COLO829 (cell line): Measurements from ENCODE around the gene ROS1.

Experiments used
- DNase-seq: peaks from one replicate; pipeline ENCODE4 v3.0.0; 2012; ENCODE audit warnings: low spot score

ROS1 gene

DNA sequence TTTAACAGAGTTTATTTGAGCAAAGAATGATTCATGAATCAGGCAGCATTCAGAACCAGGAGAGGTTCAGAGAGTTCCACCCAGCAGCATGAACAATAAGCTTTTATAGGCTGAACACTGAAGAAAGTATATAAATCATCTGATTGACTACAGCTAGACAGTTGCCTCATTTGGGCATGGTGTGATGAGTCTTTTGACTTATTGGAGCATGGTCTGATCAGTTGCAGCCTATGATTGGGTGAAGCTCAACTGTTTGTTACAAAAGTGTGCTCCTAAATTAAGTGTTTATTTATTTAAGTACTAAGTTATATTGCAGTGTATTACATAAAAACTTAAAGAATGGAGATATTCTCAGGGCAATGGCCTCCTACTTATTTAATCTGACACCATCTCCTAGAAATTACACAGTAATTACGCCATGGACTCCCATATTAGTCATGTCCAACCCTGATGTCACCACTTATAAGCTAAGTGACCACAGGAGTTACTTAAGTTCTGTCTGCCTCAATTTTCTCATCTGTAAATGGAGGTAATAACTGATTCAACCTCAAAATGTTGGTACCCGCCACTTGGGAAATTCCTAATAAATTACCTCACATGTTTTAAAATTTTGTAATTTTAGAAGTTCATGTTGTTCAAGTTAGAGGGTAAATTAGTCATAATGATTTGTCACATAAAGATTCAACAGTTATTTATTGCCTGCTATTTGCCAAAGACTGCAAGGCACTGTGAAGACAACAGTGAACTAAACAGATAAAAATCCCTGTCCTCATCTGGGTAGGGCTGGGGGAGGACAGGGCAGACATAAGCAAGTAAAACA, 15.2 kb upstream of the ROS1 start:
- DNase-seq: no peak

DNA sequence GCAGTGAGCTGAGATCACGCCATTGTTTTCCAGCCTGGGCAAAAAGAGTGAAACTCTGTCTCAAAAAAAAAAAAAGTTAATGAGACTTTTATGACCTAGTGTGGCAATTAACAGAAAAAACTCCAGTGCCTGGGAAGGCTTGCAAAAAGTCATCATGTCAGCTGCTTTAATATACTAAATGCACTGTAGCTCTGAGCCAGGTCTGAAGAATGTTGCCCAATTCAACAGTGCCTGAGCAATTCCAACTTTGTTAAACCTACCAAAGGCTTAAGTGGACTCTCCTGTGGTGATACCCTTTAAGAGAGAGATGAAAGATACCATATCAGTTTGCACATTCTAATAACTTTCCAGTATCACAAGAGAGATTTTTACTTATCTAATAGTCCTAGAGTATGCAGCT, 6.5 kb upstream of the ROS1 start:
- no peak for DNase-seq

DNA sequence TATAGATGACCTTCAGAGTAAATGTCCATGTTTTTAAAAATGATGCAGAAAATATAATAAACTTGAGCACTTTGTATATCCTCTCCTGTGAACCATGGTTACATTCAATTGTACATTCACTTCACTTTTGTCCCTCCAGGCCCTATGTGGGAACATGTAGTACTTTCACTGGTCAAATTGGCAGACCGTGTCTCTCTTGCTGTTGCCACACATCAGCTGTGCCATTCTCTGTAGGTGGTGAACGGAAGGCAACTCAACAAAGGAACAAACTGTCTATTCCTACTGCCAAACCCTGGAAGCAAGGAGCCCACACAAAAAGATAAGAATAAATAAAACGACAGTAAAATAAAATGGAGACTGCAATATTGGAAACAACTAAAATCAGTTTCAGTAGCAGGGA, 2.0 kb downstream of the ROS1 start:
- DNase-seq: no peak

- DNase-seq: no peak
These were observed 7.4 kb downstream of the ROS1 start for GRCh38 chr6:117418320-117418719.

GRCh38 chr6:117417851-117418250, 7.9 kb downstream of the ROS1 start:
- no peak for DNase-seq

- no peak for DNase-seq
These were observed 11.0 kb downstream of the ROS1 start for GRCh38 chr6:117414770-117415169.

DNA sequence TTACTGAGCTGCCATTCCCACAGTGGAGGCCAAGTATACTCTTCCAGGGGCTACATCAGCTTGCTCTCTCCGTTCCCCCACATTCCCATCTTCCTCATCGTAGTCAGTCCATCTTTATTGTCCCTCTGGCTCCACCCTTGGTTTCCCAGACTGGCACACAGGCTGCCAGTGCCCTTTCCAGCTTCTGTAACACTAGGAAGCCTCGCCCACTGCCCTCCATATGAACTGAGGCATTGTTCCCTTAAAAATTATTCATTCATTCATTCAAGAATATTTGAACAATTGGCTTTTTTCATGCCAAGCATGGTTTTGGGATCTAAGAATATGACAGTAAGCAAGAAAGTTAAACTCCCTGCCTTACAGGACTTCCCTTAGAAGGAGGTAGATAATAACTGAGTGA, 14.3 kb downstream of the ROS1 start:
- peak; percentile 46 for DNase-seq

GRCh38 chr6:117409863-117410262, 15.9 kb downstream of the ROS1 start:
- DNase-seq: no peak

GRCh38 chr6:117409420-117409819, 16.3 kb downstream of the ROS1 start:
- DNase-seq: no peak

DNA sequence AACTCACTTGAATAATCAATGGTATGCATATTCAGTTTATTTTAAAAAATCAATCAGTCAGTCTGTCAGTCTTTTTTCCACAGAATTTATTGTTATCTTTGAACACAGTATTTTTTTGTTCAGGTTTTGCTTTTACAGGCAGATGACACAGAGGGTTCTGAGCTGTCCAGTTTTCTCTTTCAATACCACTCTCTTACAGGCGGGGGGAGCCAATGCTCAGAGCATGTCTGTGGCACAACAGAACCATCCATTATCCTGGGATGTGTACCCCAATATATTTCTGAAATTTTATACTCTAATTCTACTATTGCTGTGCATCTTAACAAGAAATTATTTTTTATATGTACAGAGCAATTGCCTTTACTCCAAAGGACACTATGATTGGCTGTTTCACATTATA, 21.2 kb downstream of the ROS1 start:
- DNase-seq: no peak

DNA sequence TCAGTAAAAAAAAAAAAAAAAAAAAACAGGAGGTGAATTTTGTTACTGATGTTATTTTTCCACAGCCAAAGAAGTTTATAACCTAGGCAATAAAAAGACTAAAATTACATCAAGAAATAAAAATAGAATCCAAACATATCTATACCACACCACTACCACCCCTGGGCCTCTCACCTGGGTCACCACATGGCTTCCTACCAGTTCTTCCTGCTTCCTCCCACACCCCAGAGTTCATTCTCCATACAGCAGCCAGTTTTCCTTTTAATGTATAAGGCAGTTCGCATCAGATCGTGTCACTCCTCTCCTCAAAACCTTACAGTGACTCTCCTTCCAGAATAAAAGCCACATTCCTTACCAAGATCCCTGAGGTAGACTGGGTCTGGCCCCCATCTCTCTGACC, 23.9 kb downstream of the ROS1 start:
- DNase-seq: no peak

GRCh38 chr6:117399924-117400323, 25.8 kb downstream of the ROS1 start:
- DNase-seq: peak; percentile 16

DNA sequence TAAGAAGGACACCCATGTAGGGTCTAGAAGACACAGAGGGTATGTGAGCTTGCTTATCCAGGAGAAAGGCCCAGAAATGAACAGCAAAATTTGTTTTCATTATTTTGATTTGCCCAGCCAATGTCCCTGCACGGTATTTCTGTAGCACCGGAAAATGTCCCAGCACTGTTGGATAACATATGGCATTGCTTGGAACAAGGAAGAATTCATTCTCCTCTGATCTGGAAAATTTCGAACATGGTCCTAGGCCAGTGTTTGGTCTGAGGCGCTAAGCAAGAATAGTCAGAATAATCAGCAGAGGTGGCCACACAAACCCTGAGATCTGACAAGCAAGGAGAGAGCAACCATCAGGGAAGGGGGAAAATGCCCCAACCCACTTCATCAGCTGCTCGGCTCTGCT, 26.6 kb downstream of the ROS1 start:
- DNase-seq: no peak

- DNase-seq: no peak
These were observed 28.1 kb downstream of the ROS1 start for GRCh38 chr6:117397536-117398227.

- DNase-seq: no peak
These were observed 29.5 kb downstream of the ROS1 start for GRCh38 chr6:117396228-117396627.

DNA sequence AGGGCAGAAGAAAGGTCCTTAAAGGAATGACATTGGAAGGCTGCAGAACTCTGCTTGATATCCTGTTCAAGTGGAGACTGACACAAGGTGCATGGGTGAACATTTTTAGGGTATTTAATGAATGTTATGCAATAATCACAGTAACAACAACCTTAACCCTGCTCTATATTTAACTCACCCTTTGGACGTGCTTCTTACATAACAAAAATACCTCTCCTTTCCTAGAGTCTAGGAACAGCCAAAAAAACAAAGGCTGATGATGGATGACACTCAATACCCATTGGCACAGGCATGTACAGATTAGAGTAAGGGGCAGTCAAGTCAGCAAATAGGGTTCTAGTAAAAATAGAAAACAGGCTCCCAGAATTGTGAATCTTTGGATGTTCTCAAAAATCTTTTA, 30.6 kb downstream of the ROS1 start:
- no peak for DNase-seq

DNA sequence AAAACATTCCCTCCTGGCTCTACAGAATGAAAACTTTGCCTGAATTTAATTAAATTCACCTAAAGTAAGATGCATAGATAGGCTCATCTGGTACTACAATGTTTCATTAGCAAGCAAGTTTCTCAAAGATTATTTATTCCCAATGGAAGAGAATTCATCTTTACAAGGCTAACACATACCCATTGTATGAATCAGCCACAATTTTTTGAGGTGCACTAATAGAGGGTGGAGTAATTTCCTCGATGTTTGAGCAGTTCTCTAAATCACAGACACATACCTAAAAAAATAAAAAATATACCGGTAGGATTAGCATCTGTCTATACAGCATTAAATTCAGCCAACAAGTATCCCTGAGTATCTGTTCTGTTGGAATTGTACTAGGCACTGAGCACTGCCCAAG, 32.7 kb downstream of the ROS1 start:
- DNase-seq: no peak

DNA sequence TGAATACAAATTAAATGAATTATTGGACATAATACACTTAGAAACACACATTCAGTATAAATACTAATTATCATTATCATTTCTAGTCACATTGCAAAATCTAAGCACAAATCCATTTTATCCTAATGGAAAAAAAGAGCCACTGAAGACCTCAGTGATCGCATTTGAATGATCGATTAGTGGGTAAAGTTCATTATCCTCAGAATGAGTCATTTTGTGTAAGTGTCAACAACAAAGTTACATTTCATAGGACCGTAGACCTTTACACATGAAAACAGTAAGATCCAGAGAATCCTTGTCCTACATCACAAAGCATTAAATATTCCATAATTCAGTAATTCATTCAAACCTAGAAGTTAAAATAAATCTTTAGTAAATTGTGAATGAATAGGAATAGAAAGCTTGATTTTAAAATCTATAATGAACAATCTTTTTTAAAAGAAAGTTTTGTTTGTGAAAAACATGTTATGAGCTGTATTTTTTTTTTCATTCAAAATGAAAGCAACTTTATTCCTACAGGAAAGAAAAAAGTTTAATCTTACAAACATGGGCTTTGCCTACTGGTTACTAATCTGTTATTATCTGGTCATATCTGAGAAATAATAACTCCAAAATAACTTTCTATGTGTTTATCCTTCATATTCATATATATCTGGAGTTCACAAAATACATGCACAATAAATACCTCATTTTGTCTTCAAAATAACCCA, 33.7 kb downstream of the ROS1 start:
- DNase-seq: no peak

DNA sequence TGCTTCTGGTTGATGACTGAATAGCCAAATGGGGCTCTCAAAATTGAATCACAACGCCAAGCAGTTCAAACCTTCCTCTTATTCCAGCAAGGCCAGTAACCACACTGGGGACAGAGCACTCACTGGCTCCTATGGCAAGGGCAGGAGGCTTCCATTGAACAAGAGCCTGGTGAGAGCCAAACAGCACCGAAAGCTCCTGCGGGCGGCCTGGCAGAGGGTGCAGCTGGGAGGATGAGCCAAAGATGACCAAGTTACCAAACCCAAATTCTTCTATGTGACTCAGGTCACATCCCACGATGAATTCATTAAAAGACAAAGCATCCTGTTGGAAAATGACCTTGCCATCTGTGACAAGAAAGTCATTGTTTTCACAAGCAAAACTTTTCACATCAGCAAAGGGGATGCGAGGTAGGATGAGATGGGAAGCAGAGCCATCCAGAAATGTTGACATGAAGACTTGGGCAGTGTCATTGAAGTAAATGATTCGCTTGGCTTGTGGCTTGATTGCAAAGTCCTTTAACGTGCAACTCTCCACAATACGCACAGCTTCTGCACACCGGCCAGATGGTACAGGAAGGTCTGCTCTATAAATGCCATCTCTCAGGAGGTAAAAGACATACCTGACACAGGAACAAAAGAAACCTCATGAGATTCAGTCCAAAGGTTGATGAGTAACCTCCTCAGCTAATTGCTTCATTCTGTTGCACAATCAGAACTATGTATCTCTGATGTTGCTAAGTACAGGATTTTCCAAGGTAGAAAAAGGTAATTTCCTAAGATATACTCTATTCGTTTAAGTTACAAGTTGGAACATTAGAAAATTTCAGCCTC, 36.3 kb downstream of the ROS1 start:
- DNase-seq: no peak

GRCh38 chr6:117387454-117387974, 38.2 kb downstream of the ROS1 start:
- DNase-seq: no peak

- no peak for DNase-seq
These were observed 41.1 kb downstream of the ROS1 start for GRCh38 chr6:117384659-117385058.

GRCh38 chr6:117381749-117382148, 44.0 kb downstream of the ROS1 start:
- DNase-seq: no peak
